ENCODE results near the gene IL6ST.

GRCh38 chr5:55991768-55992486 lies 2.8 kb downstream of the IL6ST start:
- TF ChIP-seq CTCF (IDR thresholded peaks at IDR 0.05) = no peak
- TF ChIP-seq POLR2AphosphoS5 (IDR thresholded peaks at IDR 0.05) = no peak
- no peak for TF ChIP-seq POLR2A (IDR thresholded peaks at IDR 0.05)

Data from breast epithelium (tissue), 3 donors.